Measurements from ENCODE around the gene SUN2. TPM values are rescaled to one million over a fixed set of nuclear protein-coding genes. Genes with fewer than 3 reads are reported as not detected.

SUN2 gene
- total and polyA plus RNA-seq, 7 donors = 57.6 to 152 (median 101) TPM

DNA sequence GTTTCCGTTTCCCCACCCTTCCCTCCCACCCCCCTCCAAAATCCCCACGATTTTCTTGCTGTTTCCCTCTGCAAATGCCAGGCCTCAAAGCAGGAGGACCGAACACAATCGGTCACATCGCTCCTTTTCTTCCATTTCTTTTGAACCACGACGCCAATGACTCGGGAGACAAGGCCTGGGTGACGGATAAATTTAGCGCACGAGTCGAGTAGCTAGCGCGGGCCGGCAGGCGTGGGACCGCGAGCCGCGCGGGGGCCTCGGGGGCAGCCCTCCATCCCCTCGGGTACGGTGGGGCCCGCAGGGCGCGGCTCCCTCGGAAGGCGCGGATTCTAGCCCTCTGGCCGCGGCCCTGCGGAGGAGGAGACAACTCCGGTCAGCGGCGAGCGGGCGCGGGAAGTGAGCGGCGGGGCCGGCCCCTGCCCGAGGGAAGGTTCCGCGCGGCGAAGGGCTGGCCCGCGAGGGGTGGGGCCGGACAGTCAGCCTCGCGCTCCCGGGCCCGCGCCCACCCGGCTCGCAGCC, 55.5 kb downstream of the SUN2 start:
- ATAC-seq (peak; percentile 6 to 28 (median 14)), DNase-seq (peak; percentile 79 to 81)
- Histone ChIP-seq H3K27me3 (ENCODE audit: insufficient read depth in 3 of 3, low read length in 2 of 3) (no peaks in the 10 kb centered on the region), H3K4me3 (peak overlapping the region; percentile 94), H3K4me1 (peaks cover 52% of the 10 kb centered on the region), H3K36me3 (ENCODE audit: insufficient read depth in 1 of 2, low read depth in 1 of 2) (peaks cover 4 to 24% of the 10 kb centered on the region in 2 donors), H3K9me3 (no peaks in the 10 kb centered on the region), H3K27ac (peak overlapping the region; percentile 98)
- WGBS, 3 donors = 0 to 1% (median 0%) methylated on average over 24 to 57 of the region's 57 CpGs
- intact Hi-C loops (cut with DNase I) = no loop called here
- TF ChIP-seq CTCF (IDR thresholded peaks at IDR 0.05) = no peak

DNA sequence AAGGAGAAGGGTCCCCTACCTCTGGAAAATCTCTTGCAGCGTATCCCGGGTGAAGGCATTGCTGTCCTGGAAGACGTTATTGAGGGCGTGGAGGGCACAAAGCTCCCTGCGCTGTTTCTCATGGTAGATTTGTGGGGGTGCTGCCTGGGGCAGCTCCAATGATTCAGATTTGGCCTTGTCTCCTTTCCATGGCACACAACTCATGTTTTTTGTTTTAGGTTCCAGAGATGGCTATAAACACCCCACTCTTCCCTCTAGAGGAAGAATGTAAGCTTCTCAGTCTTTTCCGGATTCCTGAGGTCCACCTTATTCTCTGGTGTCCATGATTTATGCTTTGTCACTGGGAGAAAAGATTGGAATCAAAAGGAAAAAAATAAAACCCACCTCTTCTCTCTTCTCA, 56.0 kb downstream of the SUN2 start:
- no peaks in the 10 kb centered on the region for H3K27me3 ChIP-seq (ENCODE audit: insufficient read depth in 3 of 3, low read length in 2 of 3)
- TF ChIP-seq CTCF (IDR thresholded peaks at IDR 0.05) = no peak
- peak overlapping the region; percentile 94 for H3K4me3 ChIP-seq
- H3K27ac ChIP-seq = peak overlapping the region; percentile 98
- peaks cover 4 to 24% of the 10 kb centered on the region in 2 donors for H3K36me3 ChIP-seq (ENCODE audit: insufficient read depth in 1 of 2, low read depth in 1 of 2)
- WGBS, 3 donors = 23 to 27% (median 24%) methylated on average over 6 of the region's 6 CpGs
- DNase-seq = no peak
- H3K9me3 ChIP-seq = no peaks in the 10 kb centered on the region
- H3K4me1 ChIP-seq = peaks cover 49% of the 10 kb centered on the region
- ATAC-seq = no peak
- intact Hi-C loops (cut with DNase I) = no loop called here

- TF ChIP-seq CTCF (IDR thresholded peaks at IDR 0.05) = no peak
- 61 to 66% (median 63%) methylated on average over 5 of the region's 5 CpGs for WGBS, 3 donors
- H3K27me3 ChIP-seq (ENCODE audit: insufficient read depth in 3 of 3, low read length in 2 of 3) = no peaks in the 10 kb centered on the region
- H3K9me3 ChIP-seq = no peaks in the 10 kb centered on the region
- ATAC-seq (no peak), DNase-seq (no peak)
- intact Hi-C loops (cut with DNase I) = no loop called here
- peaks cover 4 to 29% of the 10 kb centered on the region in 2 donors for H3K36me3 ChIP-seq (ENCODE audit: insufficient read depth in 1 of 2, low read depth in 1 of 2)
- H3K4me3 ChIP-seq = peak overlapping the region; percentile 94
- H3K4me1 ChIP-seq = peaks cover 44% of the 10 kb centered on the region
- H3K27ac ChIP-seq = peak overlapping the region; percentile 98
Measured at GRCh38 chr22:38699143-38699542, 56.7 kb downstream of the SUN2 start.

DNA sequence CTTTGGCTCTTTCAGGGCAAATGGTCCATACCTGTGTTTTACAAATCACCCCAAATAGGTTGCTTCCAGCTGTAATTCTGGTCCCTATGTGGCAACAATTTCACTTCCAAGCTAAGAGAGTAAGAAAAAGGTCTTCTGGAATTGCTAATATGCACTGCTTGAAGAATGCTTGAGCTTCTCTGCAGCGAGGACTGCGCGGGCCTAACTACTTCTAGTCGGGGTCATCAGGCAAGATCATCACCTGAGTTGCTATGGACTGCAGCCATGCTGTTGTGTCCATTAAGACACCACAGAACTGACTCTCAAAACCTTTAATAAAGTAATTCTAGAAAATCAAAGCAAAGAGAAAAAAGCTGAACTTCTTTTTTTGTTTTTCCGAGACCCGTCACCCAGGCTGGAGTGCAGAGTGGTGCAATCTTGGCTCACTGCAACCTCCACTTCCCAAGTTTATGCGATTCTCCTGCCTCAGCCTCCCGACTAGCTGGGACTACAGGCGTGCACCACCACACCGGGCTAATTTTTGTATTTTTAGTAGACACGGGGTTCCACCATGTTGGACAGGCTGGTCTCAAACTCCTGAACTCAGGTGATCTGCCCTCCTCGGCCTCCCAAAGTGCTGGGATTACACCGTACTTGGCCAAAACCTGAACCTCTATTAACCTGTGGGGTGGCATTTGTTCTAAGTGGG, 57.2 kb downstream of the SUN2 start:
- Histone ChIP-seq H3K4me1 (peaks cover 44% of the 10 kb centered on the region), H3K36me3 (ENCODE audit: insufficient read depth in 1 of 2, low read depth in 1 of 2) (peaks cover 4 to 32% of the 10 kb centered on the region in 2 donors), H3K4me3 (peak overlapping the region; percentile 94), H3K27ac (peak overlapping the region; percentile 98), H3K27me3 (ENCODE audit: insufficient read depth in 3 of 3, low read length in 2 of 3) (no peaks in the 10 kb centered on the region), H3K9me3 (no peaks in the 10 kb centered on the region)
- no peak for TF ChIP-seq CTCF (IDR thresholded peaks at IDR 0.05)
- intact Hi-C loops (cut with DNase I) = no loop called here
- 91 to 92% (median 92%) methylated on average over 13 of the region's 13 CpGs for WGBS, 3 donors
- ATAC-seq = no peak
- no peak for DNase-seq

Measured in psoas muscle (tissue), 8 donors.